Mesothelial cell of epicardium (in vitro differentiated cells): Measurements from ENCODE around the gene RFFL. TPM values are rescaled to one million over a fixed set of nuclear protein-coding genes. Genes with fewer than 3 reads are reported as not detected.

Experiments used
- DNase-seq, 2 experiments: peaks; one replicate each; pipeline ENCODE4 v3.0.0; 2021; ENCODE audit warnings: low spot score in 2 of 2; ENCODE audit not compliant: unreplicated experiment in 2 of 2
- H3K27ac Mint-ChIP-seq: 2 replicates; pipeline ENCODE4 v1.8.0; 2021; ENCODE audit warnings: mixed read lengths
- H3K27me3 Mint-ChIP-seq: 2 replicates; pipeline ENCODE4 v1.8.0; 2021; ENCODE audit warnings: low read depth, mixed read lengths
- H3K36me3 Mint-ChIP-seq: 2 replicates; pipeline ENCODE4 v1.8.0; 2021; ENCODE audit warnings: mixed read lengths
- H3K4me1 Mint-ChIP-seq: 2 replicates; pipeline ENCODE4 v1.8.0; 2021; ENCODE audit warnings: mixed read lengths
- H3K4me3 Mint-ChIP-seq: 2 replicates; pipeline ENCODE4 v1.8.0; 2021; ENCODE audit warnings: mild to moderate bottlenecking, moderate library complexity, mixed read lengths
- H3K9me3 Mint-ChIP-seq: 2 replicates; pipeline ENCODE4 v1.8.0; 2021; ENCODE audit warnings: mixed read lengths
- CTCF ChIP-seq: fragments of 200-600 bp; sonication (generic); IDR thresholded peaks from one replicate; pipeline ENCODE4 v1.5.0; 2021; ENCODE audit warnings: antibody characterized with exemption; ENCODE audit not compliant: unreplicated experiment
- total RNA-seq: library from RNA; stranded (reverse); gene quantifications from 3 replicates; pipeline ENCODE4 v1.2.1, GENCODE V29; 2021

Gene RFFL
- total RNA-seq, 1 donor from 2014 or later: 19.8 TPM

DNA sequence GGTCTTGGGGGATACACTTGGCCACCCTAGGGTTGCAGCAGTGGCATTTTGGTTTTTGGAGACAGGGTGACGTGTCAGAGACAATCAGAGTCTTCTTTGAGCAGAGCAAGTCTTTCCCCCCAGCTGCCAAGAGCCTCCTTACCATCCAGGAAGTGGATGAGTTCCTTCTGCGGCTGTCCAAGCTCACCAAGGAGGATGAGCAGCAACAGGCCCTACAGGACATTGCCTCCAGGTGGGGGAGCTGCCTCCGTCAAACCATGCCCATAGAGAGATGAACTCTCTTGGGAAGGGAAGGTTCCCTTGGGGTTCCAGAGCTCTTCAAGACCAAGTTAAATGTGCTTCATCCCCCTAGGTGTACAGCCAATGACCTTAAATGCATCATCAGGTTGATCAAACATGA lies 71.9 kb downstream of the RFFL start:
- Mint-ChIP-seq H3K9me3 (no peaks in the 10 kb centered on the region), H3K27me3 (no peaks in the 10 kb centered on the region), H3K4me1 (peaks cover 4% of the 10 kb centered on the region), H3K4me3 (no peak overlapping the region), H3K36me3 (peaks cover 63% of the 10 kb centered on the region), H3K27ac (no peak overlapping the region)
- TF ChIP-seq CTCF: no peak
- no peak for DNase-seq

- Mint-ChIP-seq H3K4me3 (no peak overlapping the region), H3K4me1 (no peaks in the 10 kb centered on the region), H3K36me3 (peaks cover 63% of the 10 kb centered on the region), H3K27ac (no peak overlapping the region), H3K27me3 (no peaks in the 10 kb centered on the region), H3K9me3 (no peaks in the 10 kb centered on the region)
- DNase-seq: no peak
- TF ChIP-seq CTCF: no peak
Observed at GRCh38 chr17:34990921-34991365, 72.6 kb downstream of the RFFL start.

DNA sequence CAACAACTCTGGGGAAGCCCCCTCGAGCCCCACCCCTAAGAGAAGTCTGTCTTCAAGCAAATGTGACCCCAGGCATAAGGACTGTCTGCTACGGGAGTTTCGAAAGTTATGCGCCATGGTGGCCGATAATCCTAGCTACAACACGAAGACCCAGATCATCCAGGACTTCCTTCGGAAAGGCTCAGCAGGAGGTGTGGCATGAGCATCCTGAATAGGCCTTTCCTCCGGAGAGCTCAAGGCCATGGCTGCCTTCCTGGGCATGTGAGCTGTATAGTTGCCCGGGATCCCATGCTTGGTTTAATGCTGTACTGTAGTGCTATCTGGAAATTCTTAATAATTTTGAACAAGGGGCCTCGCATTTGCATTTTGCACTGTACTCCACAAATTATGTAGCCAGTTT lies 74.0 kb downstream of the RFFL start:
- H3K27ac Mint-ChIP-seq: no peak overlapping the region
- no peak for TF ChIP-seq CTCF
- H3K27me3 Mint-ChIP-seq: no peaks in the 10 kb centered on the region
- H3K9me3 Mint-ChIP-seq: no peaks in the 10 kb centered on the region
- no peak for DNase-seq
- H3K4me1 Mint-ChIP-seq: no peaks in the 10 kb centered on the region
- H3K36me3 Mint-ChIP-seq: peaks cover 61% of the 10 kb centered on the region
- H3K4me3 Mint-ChIP-seq: no peak overlapping the region

DNA sequence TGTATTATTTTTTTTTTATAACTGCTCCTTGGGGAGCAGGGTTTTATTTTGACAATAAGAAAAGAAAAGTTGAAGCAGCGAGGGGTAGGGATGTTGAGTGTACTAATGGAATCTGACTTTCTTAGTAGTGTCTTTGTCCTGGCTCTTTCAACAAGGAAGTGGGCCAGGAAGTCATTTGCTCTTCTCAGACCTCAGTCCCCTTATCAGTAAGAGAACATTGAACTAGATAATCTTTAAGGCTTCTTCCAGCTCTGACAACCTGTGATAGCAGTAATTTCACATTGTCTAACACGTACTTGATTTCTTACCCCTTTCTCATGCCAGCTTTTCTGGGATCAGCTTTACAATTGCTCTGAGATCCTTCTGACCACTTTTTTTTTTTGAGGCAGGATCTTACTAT lies 74.9 kb downstream of the RFFL start:
- Mint-ChIP-seq H3K27ac (no peak overlapping the region), H3K4me3 (no peak overlapping the region), H3K4me1 (peaks cover 6% of the 10 kb centered on the region), H3K36me3 (peaks cover 56% of the 10 kb centered on the region), H3K27me3 (no peaks in the 10 kb centered on the region), H3K9me3 (no peaks in the 10 kb centered on the region)
- no peak for DNase-seq
- no peak for TF ChIP-seq CTCF

GRCh38 chr17:34987232-34987631 lies 76.3 kb downstream of the RFFL start:
- no peaks in the 10 kb centered on the region for H3K9me3 Mint-ChIP-seq
- H3K36me3 Mint-ChIP-seq: peaks cover 44% of the 10 kb centered on the region
- no peaks in the 10 kb centered on the region for H3K27me3 Mint-ChIP-seq
- H3K4me3 Mint-ChIP-seq: no peak overlapping the region
- H3K27ac Mint-ChIP-seq: no peak overlapping the region
- H3K4me1 Mint-ChIP-seq: peaks cover 15% of the 10 kb centered on the region
- no peak for DNase-seq
- no peak for TF ChIP-seq CTCF
